Hypothalamus (tissue), 51 donors: Measurements from ENCODE around the gene ZNF345.

Experiments used
- DNase-seq, 51 donors: peaks; one replicate each; lab custom pipeline; 2025; lab: John Stamatoyannopoulos, UW

The ZNF345 gene

DNA sequence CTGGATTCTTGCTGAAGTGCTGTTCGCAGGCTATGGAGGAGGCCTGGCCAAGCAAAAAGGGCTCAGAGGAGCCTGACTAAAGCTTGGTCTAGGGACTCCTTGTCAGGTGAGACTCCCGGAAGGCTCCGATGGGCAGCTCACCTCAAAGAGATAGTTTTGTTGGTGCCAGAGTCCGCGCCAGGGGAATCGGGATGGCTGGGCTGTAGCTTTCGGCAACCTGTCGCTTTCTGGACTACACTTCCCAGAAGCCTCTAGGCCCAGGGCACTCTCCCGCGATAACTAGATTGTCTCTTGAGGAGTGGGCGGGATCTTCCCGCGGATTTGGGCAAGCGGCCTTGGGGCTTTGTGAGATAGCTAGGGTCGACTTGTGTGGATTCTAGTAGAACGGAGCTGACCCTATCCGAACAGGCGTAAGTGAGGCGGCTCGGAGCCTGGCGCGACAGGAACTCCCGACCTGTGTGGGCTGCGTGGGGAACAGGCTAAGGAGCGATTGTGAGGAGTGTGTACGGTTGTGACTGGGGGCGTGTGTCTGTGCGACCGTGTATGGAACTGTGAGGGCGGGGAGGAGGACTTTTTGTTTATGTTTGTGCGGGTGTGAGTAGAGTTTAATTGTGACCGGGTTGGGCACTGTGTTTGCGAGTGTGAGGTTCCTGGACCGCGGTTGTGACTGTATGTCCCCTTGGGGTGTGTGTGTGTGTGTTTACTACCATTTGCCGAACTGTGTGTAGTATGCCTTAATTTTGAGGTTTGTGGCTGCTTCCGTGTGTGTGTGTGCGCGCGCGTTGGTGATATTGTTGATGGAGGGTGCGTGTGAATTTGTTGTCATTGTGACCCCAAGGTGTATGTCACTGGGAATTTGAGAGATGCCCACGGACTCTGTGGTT is at the start of gene ZNF345:
TSS of gene ZNF345 (plus strand) at position 318 of the 884 bp plus-strand sequence. CDS start 25,955 bp downstream, outside the sequence.
- peak; percentile 44 to 97 (median 84) for DNase-seq

GRCh38 chr19:36805364-36805763 is 45.3 kb upstream of the ZNF345 start:
- DNase-seq: no peak

- no peak for DNase-seq
Measured at GRCh38 chr19:36807029-36807428, 43.6 kb upstream of the ZNF345 start.

- no peak for DNase-seq
Measured at GRCh38 chr19:36819130-36819630, 31.5 kb upstream of the ZNF345 start.

GRCh38 chr19:36821758-36822157 is 28.9 kb upstream of the ZNF345 start:
- DNase-seq: no peak

DNA sequence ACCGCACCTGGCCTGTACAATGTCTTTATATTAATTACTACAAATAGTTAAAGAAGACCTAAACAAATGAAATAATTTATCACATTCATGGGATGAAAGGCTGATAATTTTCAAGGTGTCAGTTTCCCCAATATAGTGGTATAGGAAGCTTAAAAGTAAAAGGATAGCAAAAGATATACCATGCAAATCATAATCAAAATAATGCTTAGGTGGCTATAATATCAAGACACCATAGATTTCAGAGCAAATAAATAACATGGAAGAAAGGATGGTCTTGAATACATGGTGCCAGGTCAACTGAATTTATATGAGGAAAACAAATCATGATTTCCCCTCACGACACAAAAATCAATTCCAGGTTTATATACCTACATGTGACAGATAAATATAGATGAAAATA is 17.2 kb upstream of the ZNF345 start:
- no peak for DNase-seq

DNA sequence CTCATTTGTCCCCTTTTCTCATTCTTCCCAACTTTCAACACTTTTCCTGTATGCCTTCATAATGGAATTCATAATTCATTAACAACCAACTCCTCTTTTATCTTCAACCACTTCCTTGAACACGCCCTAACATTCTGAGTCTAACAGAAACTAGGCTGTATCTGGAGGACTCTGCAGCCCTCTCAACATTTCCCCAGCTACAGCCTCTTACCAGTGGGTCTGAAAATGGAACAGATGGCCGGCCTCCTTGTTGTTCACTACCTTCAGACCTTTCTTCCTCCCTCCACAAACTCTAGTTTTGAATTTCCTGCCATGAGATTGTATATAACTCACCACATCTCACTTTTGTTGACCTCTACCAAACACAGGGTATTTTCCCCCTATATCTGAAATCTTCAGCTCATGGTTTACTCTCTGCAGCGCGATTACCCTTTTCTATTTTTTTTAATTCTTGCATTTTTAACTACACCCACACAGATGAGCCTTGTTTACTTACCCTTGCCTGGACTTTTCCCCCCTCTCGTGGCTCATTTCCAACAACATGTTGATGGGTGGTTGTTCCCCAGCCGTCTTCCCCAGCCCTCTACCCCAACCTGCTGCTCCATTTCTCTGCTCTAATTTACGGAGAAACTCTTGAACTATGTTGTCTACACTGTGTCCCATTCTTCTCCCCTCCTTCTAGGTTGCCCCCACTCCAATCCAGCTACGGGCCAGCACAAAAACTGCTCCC is 13.3 kb upstream of the ZNF345 start:
- DNase-seq: peak in 3 of 51 donors; percentile 20 to 27 (median 22)

DNA sequence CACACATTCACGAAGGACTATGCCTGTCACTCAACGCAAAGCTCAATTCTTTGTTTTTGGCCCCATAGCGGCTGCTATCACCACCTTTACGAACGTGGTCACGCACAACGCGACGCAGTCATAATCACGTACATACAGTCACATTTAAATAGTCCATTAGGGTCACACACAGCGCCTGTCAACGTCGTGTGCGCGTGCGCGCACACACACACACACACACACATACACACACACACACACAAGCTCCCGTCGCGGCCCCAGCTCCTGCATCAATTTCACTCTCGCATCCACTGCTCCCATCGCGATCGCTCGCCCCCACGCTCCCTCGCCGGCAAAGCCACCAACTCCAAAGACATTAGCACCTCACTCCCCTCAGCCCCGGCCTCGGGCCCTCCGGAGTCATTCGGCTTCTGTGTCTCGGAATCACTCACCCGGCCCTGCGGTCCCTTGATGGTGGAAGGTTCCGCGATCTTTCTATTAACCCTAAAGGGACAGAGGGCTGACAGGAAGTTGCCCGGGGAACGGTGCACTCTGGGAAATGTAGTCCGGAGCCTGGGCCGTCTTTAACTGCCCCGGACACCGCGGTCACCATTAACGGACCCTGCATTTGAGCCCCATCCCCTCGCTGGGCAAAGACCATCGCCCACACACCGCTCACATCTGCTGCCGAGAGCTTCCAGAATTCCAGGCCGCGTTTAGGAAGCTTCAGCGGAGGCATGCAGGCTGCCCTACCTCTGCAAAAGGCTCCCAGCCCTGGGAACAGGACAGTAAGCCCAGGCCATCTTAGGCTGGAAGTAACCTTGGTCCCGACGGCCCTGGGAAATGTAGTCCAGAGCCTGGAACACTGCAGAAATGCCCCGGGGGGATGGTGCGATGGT is 12.5 kb upstream of the ZNF345 start, which contains the start of gene ZNF790:
TSS of gene ZNF790 (minus strand) at position 482 of the 878 bp plus-strand sequence. CDS start 12,768 bp downstream, outside the sequence.
- peak; percentile 52 to 96 (median 85) for DNase-seq

GRCh38 chr19:36838784-36839324 is 11.8 kb upstream of the ZNF345 start:
- DNase-seq: no peak

GRCh38 chr19:36847968-36848367 is 2.7 kb upstream of the ZNF345 start:
- no peak for DNase-seq

GRCh38 chr19:36849701-36850558 is 746 bp upstream of the ZNF345 start:
- peak; percentile 37 to 97 (median 84) for DNase-seq

- no peak for DNase-seq
Measured at GRCh38 chr19:36851898-36852297, 1.2 kb downstream of the ZNF345 start.

- DNase-seq: no peak
Measured at GRCh38 chr19:36876993-36877938, 26.6 kb downstream of the ZNF345 start.

GRCh38 chr19:36891768-36892357 is 41.2 kb downstream of the ZNF345 start:
- DNase-seq: no peak

- no peak for DNase-seq
Measured at GRCh38 chr19:36894849-36895383, 44.2 kb downstream of the ZNF345 start.

DNA sequence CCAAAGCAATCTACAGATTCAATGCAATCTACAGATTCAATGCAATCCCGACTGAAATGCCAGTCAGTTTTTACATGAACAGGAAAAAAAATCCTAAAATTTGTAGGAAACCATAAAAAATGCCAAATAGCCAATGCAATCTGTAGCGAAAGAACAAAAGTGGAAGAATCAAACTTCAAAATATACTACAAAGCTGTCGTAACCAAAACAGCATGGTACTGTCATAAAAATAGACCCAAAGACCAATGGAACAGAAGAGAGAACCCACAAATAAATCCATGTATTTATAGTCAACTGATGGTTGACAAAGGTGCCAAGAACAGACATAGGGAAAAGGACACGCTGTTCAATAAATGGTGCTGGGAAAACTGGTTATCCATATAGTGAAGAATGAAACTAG is 47.7 kb downstream of the ZNF345 start:
- no peak for DNase-seq
